IMR-90 (cell line): ENCODE results near the gene TTC16. TPM values are rescaled to one million over a fixed set of nuclear protein-coding genes. Genes with fewer than 3 reads are reported as not detected.

Source experiments
- ATAC-seq: fragments of 200-7000 bp; cut with Tn5 transposase; 2 replicates; pipeline ENCODE4 v1.9.1; 2020; ENCODE audit warnings: low read depth, mild to moderate bottlenecking, moderate library complexity
- BruUV-seq: library from RNA; stranded (reverse); fragments of 400-500 nt; replicated peaks from 2 replicates; lab custom pipeline; 2021; lab: Mats Ljungman, UMichigan
- CTCF ChIA-PET: fragments of 300-600 bp; formaldehyde crosslinking; extraction: SDS; loops from one replicate; lab custom pipeline; 2021; ENCODE audit warnings: antibody characterized with exemption; lab: Yijun Ruan, JAX
- POLR2A ChIA-PET: fragments of 300-600 bp; sonication (Branson Sonifier 250); formaldehyde crosslinking; loops from one replicate; lab custom pipeline; 2022; ENCODE audit warnings: antibody characterized with exemption; ENCODE audit not compliant: unreplicated experiment; lab: Charles Lee
- DNase-seq: peaks from one replicate; pipeline ENCODE4 v3.0.0; 2013
- H2AFZ ChIP-seq: replicated peaks from 2 replicates; pipeline ENCODE3; 2013; ENCODE audit warnings: low read length, mild to moderate bottlenecking; ENCODE audit not compliant: poor library complexity
- H2AK5ac ChIP-seq: 2 replicates; pipeline ENCODE4 v1.6.1; 2013; ENCODE audit warnings: low read depth, low read length, inconsistent platforms
- H2AK9ac ChIP-seq: replicated peaks from 2 replicates; pipeline ENCODE3; 2013; ENCODE audit warnings: mild to moderate bottlenecking, low read depth, low read length, moderate library complexity; ENCODE audit not compliant: poor library complexity
- H2BK120ac ChIP-seq: 2 replicates; pipeline ENCODE4 v1.6.1; 2013; ENCODE audit warnings: low read depth, low read length, inconsistent platforms
- H2BK15ac ChIP-seq: 3 replicates; pipeline ENCODE4 v1.6.1; 2013; ENCODE audit warnings: low read depth, low read length, inconsistent platforms
- H2BK20ac ChIP-seq: 2 replicates; pipeline ENCODE4 v1.6.1; 2013; ENCODE audit warnings: low read depth, mild to moderate bottlenecking, inconsistent platforms, low read length, moderate library complexity
- H2BK5ac ChIP-seq: 2 replicates; pipeline ENCODE4 v1.6.1; 2013; ENCODE audit warnings: mild to moderate bottlenecking, low read depth, low read length, inconsistent platforms; ENCODE audit not compliant: poor library complexity, severe bottlenecking
- H3K14ac ChIP-seq: replicated peaks from 2 replicates; pipeline ENCODE4 v1.6.1; 2013; ENCODE audit warnings: low read depth, low read length, inconsistent platforms
- H3K18ac ChIP-seq: 2 replicates; pipeline ENCODE4 v1.6.1; 2013; ENCODE audit warnings: low read depth, low read length, control low read depth
- H3K23ac ChIP-seq: 2 replicates; pipeline ENCODE4 v1.6.1; 2013; ENCODE audit warnings: low read depth, low read length, inconsistent platforms
- H3K27ac ChIP-seq: 2 replicates; pipeline ENCODE4 v1.5.1; 2013; ENCODE audit warnings: mild to moderate bottlenecking, control low read depth, low read length; ENCODE audit not compliant: insufficient read depth
- H3K27me3 ChIP-seq: 2 replicates; pipeline ENCODE4 v1.6.1; 2013; ENCODE audit warnings: low read length; ENCODE audit not compliant: control insufficient read depth, insufficient read depth
- H3K36me3 ChIP-seq: 2 replicates; pipeline ENCODE4 v1.6.1; 2013; ENCODE audit warnings: low read length, mixed read lengths; ENCODE audit not compliant: control insufficient read depth, insufficient read depth
- H3K4ac ChIP-seq: 2 replicates; pipeline ENCODE4 v1.6.1; 2013; ENCODE audit warnings: low read depth, low read length, inconsistent platforms
- H3K4me1 ChIP-seq: 2 replicates; pipeline ENCODE4 v1.6.1; 2013; ENCODE audit warnings: low read length, mixed read lengths; ENCODE audit not compliant: control insufficient read depth, insufficient read depth
- H3K4me2 ChIP-seq: 2 replicates; pipeline ENCODE4 v1.6.1; 2013; ENCODE audit warnings: low read depth, mild to moderate bottlenecking, control low read depth, low read length, moderate library complexity
- H3K4me3 ChIP-seq: 2 replicates; pipeline ENCODE4 v1.5.1; 2013; ENCODE audit warnings: low read depth, mild to moderate bottlenecking, control low read depth, low read length, moderate library complexity; ENCODE audit not compliant: insufficient read depth
- H3K56ac ChIP-seq: 2 replicates; pipeline ENCODE4 v1.6.1; 2013; ENCODE audit warnings: low read length, inconsistent platforms; ENCODE audit not compliant: insufficient read depth; ENCODE audit errors: extremely low read depth
- H3K79me1 ChIP-seq, 2 experiments: 2 replicates each; pipeline ENCODE4 v1.6.1; 2013; ENCODE audit warnings: low read length in 2 of 2, inconsistent platforms in 1 of 2, low read depth in 1 of 2
- H3K9ac ChIP-seq: 2 replicates; pipeline ENCODE4 v1.6.1; 2013; ENCODE audit warnings: low read depth, low read length, control low read depth
- H3K9me1 ChIP-seq: 2 replicates; pipeline ENCODE4 v1.6.1; 2013; ENCODE audit warnings: low read length, inconsistent platforms; ENCODE audit not compliant: insufficient read depth
- H3K9me3 ChIP-seq: 2 replicates; pipeline ENCODE4 v1.6.1; 2013; ENCODE audit warnings: low read length; ENCODE audit not compliant: control insufficient read depth, insufficient read depth
- H4K20me1 ChIP-seq: 2 replicates; pipeline ENCODE4 v1.6.1; 2013; ENCODE audit warnings: low read length, inconsistent platforms; ENCODE audit not compliant: insufficient read depth
- H4K5ac ChIP-seq: 2 replicates; pipeline ENCODE4 v1.6.1; 2013; ENCODE audit warnings: mild to moderate bottlenecking, low read depth, low read length, control low read depth
- H4K8ac ChIP-seq, 2 experiments: 2 replicates each; pipeline ENCODE4 v1.6.1; 2013; ENCODE audit warnings: low read depth in 2 of 2, low read length in 2 of 2, control low read depth in 1 of 2, inconsistent platforms in 1 of 2
- H4K91ac ChIP-seq: 2 replicates; pipeline ENCODE4 v1.6.1; 2013; ENCODE audit warnings: low read depth, low read length, inconsistent platforms; ENCODE audit not compliant: insufficient read depth
- BHLHE40 ChIP-seq: fragments of 150-350 bp; IDR thresholded peaks from 2 replicates; pipeline ENCODE4 v1.6.1; 2016; ENCODE audit warnings: mild to moderate bottlenecking, low read depth, low read length
- CEBPB ChIP-seq: IDR thresholded peaks from 2 replicates; pipeline ENCODE4 v1.6.1; 2012; ENCODE audit warnings: low read depth, low read length, improper control_type of control experiment
- CHD1 ChIP-seq: IDR thresholded peaks from 2 replicates; pipeline ENCODE4 v1.6.1; 2012; ENCODE audit warnings: low read depth, low read length, improper control_type of control experiment
- CTCF ChIP-seq: conservative IDR thresholded peaks from 2 replicates; pipeline ENCODE4 v1.5.1; 2012; ENCODE audit warnings: mild to moderate bottlenecking, low read depth, low read length, improper control_type of control experiment
- ELK1 ChIP-seq: fragments of 150-350 bp; IDR thresholded peaks from 2 replicates; pipeline ENCODE4 v1.6.1; 2016; ENCODE audit warnings: low read depth, mild to moderate bottlenecking, low read length, moderate library complexity, borderline replicate concordance
- FOS ChIP-seq: fragments of 150-350 bp; IDR thresholded peaks from 2 replicates; pipeline ENCODE4 v1.6.1; 2016; ENCODE audit warnings: low read depth, low read length
- MAZ ChIP-seq: IDR thresholded peaks from 2 replicates; pipeline ENCODE4 v1.6.1; 2012; ENCODE audit warnings: low read depth, mild to moderate bottlenecking, low read length, improper control_type of control experiment, moderate library complexity, borderline replicate concordance
- MXI1 ChIP-seq: IDR thresholded peaks from 2 replicates; pipeline ENCODE4 v1.6.1; 2012; ENCODE audit warnings: low read depth, mild to moderate bottlenecking, low read length, moderate library complexity, borderline replicate concordance
- NFE2L2 ChIP-seq: fragments of 150-350 bp; IDR thresholded peaks from 2 replicates; pipeline ENCODE4 v1.6.1; 2016; ENCODE audit warnings: low read depth, mild to moderate bottlenecking, low read length
- RCOR1 ChIP-seq: IDR thresholded peaks from 2 replicates; pipeline ENCODE4 v1.6.1; 2012; ENCODE audit warnings: mild to moderate bottlenecking, low read length, improper control_type of control experiment; ENCODE audit not compliant: insufficient replicate concordance
- SMC3 ChIP-seq: fragments of 150-350 bp; IDR thresholded peaks from 2 replicates; pipeline ENCODE4 v1.6.1; 2016; ENCODE audit warnings: low read depth, mild to moderate bottlenecking, antibody characterized with exemption, low read length, moderate library complexity
- WGBS, 2 experiments: methylation state at CpG; one replicate each; pipeline versions ENCODE4 v1.1.5 to v1.1.7; 2013; ENCODE audit warnings: missing lambda C conversion rate in 2 of 2; ENCODE audit not compliant: insufficient read length in 1 of 2; ENCODE audit errors: extremely low coverage in 2 of 2; 5-methylcytosine and 5-hydroxymethylcytosine counted together
- dilution Hi-C: fragments of 300-500 bp; cut with HindIII; formaldehyde crosslinking; loops from one replicate; pipeline ENCODE4 v1.14.3; 2018; ENCODE audit warnings: low sequenced_read_pairs; ENCODE audit not compliant: unreplicated experiment
- in situ Hi-C: fragments of 300-500 bp; cut with MboI; formaldehyde crosslinking; loops from 3 replicates; pipeline ENCODE4 v1.14.3; 2019; ENCODE audit warnings: low sequenced_read_pairs, inconsistent platforms, mixed read lengths
- intact Hi-C: fragments of 100-400 bp; cut with micrococcal nuclease; formaldehyde crosslinking; loops from 2 replicates; pipeline ENCODE4 v1.10.0; 2022
- polyA plus RNA-seq, 3 experiments: library from polyadenylated mRNA; depleted of rRNA; stranded (reverse); fragments of >200 nt; gene quantifications; 2 replicates each; pipeline ENCODE4 v1.2.3, GENCODE V29; 2012; ENCODE audit warnings: low replicate concordance in 1 of 3
- total RNA-seq: library from RNA; depleted of rRNA; stranded (reverse); fragments of >200 nt; gene quantifications from 2 replicates; pipeline ENCODE4 v1.2.3, GENCODE V29; 2012

Gene TTC16
- total and polyA plus RNA-seq, 2 of the 4 experiments (the other 2 are of a cell fraction), result 0.02 TPM; not detected in 1

GRCh38 chr9:127734747-127735529 is 19.1 kb downstream of the TTC16 start, which contains the start of gene TOR2A:
TSS of gene TOR2A (minus strand) at chr9:127735294. CDS start at chr9:127735270, 24 bp downstream.
- Histone ChIP-seq H2AK9ac (peak within 1 kb of the TSS; percentile 76), H3K14ac (peak within 1 kb of the TSS; percentile 32; the same call in 1 of the 2 replicates), H2AFZ (peak within 1 kb of the TSS; percentile 95), H2BK20ac (no peak within 1 kb of the TSS), H3K4me1 (peaks cover 6% of the 10 kb centered on the region), H3K4me2 (peak within 1 kb of the TSS; percentile 90), H3K9me1 (0 out of 2 replicates have a peak, but pooled peaks cover under 1% of the 10 kb centered on the region), H3K4me3 (peak within 1 kb of the TSS; percentile 60), H3K79me1 (peaks cover 4 to 12% of the 10 kb centered on the region in 2 experiments; a peak in 2 of 4 replicates), H4K91ac (peak within 1 kb of the TSS; percentile 60), H3K4ac (peak within 1 kb of the TSS; percentile 59), H2AK5ac (peak within 1 kb of the TSS; percentile 88), H3K56ac (0 out of 2 replicates have a peak within 1 kb of the TSS, but pooled peaks have one; percentile 39), H3K27ac (peak within 1 kb of the TSS; percentile 74), H4K5ac (0 out of 2 replicates have a peak within 1 kb of the TSS, but pooled peaks have one; percentile 19), H4K8ac (peak within 1 kb of the TSS in 1 of 2 experiments; percentile 62; a peak in 2 of 4 replicates), H3K36me3 (peaks cover 5% of the 10 kb centered on the region; the same call in 1 of the 2 replicates), H3K18ac (no peak within 1 kb of the TSS), H3K9ac (peak within 1 kb of the TSS; percentile 43), H2BK15ac (peak within 1 kb of the TSS; percentile 66; the same call in 1 of the 3 replicates), H3K27me3 (0 out of 2 replicates have a peak, but pooled peaks cover 3% of the 10 kb centered on the region), H4K20me1 (peaks cover under 1% of the 10 kb centered on the region; the same call in 1 of the 2 replicates), H2BK5ac (peak within 1 kb of the TSS; percentile 89), H3K23ac (no peak within 1 kb of the TSS), H2BK120ac (peak within 1 kb of the TSS; percentile 28), H3K9me3 (no peaks in the 10 kb centered on the region)
- in situ Hi-C loops (loop anchor here (5.0 kb wide), 1 partner anchor 47 kb away; no protein-coding TSS in a partner anchor), dilution Hi-C loops (no loop called here), intact Hi-C loops (loop anchor here (1.0 to 5.0 kb wide), 6 partner anchors 50 to 228 kb away; partner anchors contain the start of gene STXBP1)
- ATAC-seq, result peak; percentile 96
- POLR2A ChIA-PET, result interaction anchor here (0.6 kb wide), 4 partner anchors 139 to 214 kb away, joined by 3 to 12 read pairs (median 3); no protein-coding TSS in a partner anchor
- CTCF ChIA-PET, result interaction anchor here (0.6 to 2.0 kb wide), 30 partner anchors 11 to 274 kb away, joined by 3 to 13 read pairs (median 4); partner anchors contain the start of genes CDK9, ENG, PTRH1 and ST6GALNAC4
- peak; percentile 95 for DNase-seq
- no TSS peak for BruUV-seq
- 0% methylated on average over 39 of the region's 76 CpGs; no CpG with 5 or more reads in 1 of the 2 experiments for WGBS, 2 experiments
- TF ChIP-seq ELK1 (no peak), FOS (no peak), CTCF (peak; percentile 99), MAZ (peak; percentile 69; the same call in 1 of the 2 replicates), BHLHE40 (no peak), SMC3 (peak; percentile 94), MXI1 (peak; percentile 70), RCOR1 (peak; percentile 27), CHD1 (no peak), NFE2L2 (no peak), CEBPB (no peak)
